Thyroid gland (tissue), 4 donors: ENCODE data around the gene ASCC2. TPM values are rescaled to one million over a fixed set of nuclear protein-coding genes. Genes with fewer than 3 reads are reported as not detected.

Experiments
- DNase-seq, 2 donors: peaks; one replicate each; pipeline ENCODE4 v3.0.0-alpha.2; 2019
- H3K27ac ChIP-seq, 3 donors: fragments of 200-600 bp; sonication (generic); 1 replicate in 2 of 3; 2 replicates in 1 of 3; pipeline ENCODE4 v1.5.1; 2016 to 2019; ENCODE audit warnings: mild to moderate bottlenecking in 1 of 3, moderate library complexity in 1 of 3
- H3K27me3 ChIP-seq: fragments of 200-600 bp; sonication (generic); one replicate; pipeline ENCODE4 v1.5.1; 2019
- H3K36me3 ChIP-seq, 2 donors: fragments of 200-600 bp; sonication (generic); one replicate each; pipeline ENCODE4 v1.5.1; 2016 to 2019
- H3K4me1 ChIP-seq, 2 donors: fragments of 200-600 bp; sonication (generic); one replicate each; pipeline ENCODE4 v1.5.1; 2017 to 2019
- H3K4me3 ChIP-seq, 3 donors: fragments of 200-600 bp; sonication (generic); replicated peaks in 1 of 3; 1 replicate in 2 of 3; 2 replicates in 1 of 3; pipeline ENCODE4 v1.5.1; 2016; ENCODE audit warnings: mild to moderate bottlenecking in 1 of 3
- H3K9me3 ChIP-seq: fragments of 200-600 bp; sonication (generic); one replicate; pipeline ENCODE4 v1.5.1; 2017
- POLR2A ChIP-seq, 2 donors: fragments of 450-650 bp; IDR thresholded peaks; one replicate each; pipeline ENCODE4 v1.6.1; 2017; ENCODE audit warnings: antibody characterized with exemption in 2 of 2, mild to moderate bottlenecking in 2 of 2, moderate library complexity in 1 of 2
- WGBS, 2 donors: methylation state at CpG; one replicate each; pipeline ENCODE4 v1.1.5; 2017; 5-methylcytosine and 5-hydroxymethylcytosine counted together
- intact Hi-C: fragments of 100-400 bp; cut with DNase I; formaldehyde crosslinking; loops from one replicate; pipeline ENCODE4 v1.15.1; 2023
- total RNA-seq, 4 donors: library from RNA; depleted of rRNA; stranded (reverse); fragments of >200 nt; gene quantifications; one replicate each; pipeline ENCODE4 v1.2.3, GENCODE V29; 2016
- TF ChIP-seq, protein P1 (sequence below), 6 experiments: fragments of 200-600 bp in 3 of 6; fragments of 450-650 bp in 3 of 6; sonication (generic) in 3 of 6; IDR thresholded peaks; one replicate each; pipeline ENCODE4 v1.5.1; 2016 to 2019; ENCODE audit warnings: antibody characterized with exemption in 6 of 6, mild to moderate bottlenecking in 2 of 6, inconsistent platforms in 1 of 6, moderate library complexity in 1 of 6

The ASCC2 gene, protein sequence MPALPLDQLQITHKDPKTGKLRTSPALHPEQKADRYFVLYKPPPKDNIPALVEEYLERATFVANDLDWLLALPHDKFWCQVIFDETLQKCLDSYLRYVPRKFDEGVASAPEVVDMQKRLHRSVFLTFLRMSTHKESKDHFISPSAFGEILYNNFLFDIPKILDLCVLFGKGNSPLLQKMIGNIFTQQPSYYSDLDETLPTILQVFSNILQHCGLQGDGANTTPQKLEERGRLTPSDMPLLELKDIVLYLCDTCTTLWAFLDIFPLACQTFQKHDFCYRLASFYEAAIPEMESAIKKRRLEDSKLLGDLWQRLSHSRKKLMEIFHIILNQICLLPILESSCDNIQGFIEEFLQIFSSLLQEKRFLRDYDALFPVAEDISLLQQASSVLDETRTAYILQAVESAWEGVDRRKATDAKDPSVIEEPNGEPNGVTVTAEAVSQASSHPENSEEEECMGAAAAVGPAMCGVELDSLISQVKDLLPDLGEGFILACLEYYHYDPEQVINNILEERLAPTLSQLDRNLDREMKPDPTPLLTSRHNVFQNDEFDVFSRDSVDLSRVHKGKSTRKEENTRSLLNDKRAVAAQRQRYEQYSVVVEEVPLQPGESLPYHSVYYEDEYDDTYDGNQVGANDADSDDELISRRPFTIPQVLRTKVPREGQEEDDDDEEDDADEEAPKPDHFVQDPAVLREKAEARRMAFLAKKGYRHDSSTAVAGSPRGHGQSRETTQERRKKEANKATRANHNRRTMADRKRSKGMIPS
- total RNA-seq, result 10 to 100 TPM; 47.6 to 66.8 (median 51.3) TPM

GRCh38 chr22:29837741-29838598, at the start of gene ASCC2:
ASCC2 (minus strand) TSS chr22:29838274; CDS start chr22:29832325, 5,949 bp downstream.
- no peaks in the 10 kb centered on the region for H3K27me3 ChIP-seq
- peak in 1 of 2 donors; percentile 82 for TF ChIP-seq POLR2A (IDR thresholded peaks at IDR 0.05)
- TF ChIP-seq, protein P1, sequence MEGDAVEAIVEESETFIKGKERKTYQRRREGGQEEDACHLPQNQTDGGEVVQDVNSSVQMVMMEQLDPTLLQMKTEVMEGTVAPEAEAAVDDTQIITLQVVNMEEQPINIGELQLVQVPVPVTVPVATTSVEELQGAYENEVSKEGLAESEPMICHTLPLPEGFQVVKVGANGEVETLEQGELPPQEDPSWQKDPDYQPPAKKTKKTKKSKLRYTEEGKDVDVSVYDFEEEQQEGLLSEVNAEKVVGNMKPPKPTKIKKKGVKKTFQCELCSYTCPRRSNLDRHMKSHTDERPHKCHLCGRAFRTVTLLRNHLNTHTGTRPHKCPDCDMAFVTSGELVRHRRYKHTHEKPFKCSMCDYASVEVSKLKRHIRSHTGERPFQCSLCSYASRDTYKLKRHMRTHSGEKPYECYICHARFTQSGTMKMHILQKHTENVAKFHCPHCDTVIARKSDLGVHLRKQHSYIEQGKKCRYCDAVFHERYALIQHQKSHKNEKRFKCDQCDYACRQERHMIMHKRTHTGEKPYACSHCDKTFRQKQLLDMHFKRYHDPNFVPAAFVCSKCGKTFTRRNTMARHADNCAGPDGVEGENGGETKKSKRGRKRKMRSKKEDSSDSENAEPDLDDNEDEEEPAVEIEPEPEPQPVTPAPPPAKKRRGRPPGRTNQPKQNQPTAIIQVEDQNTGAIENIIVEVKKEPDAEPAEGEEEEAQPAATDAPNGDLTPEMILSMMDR (IDR thresholded peaks at IDR 0.05), result peak in 3 of 6 experiments; percentile 33 to 50 (median 45)
- peak within 1 kb of the TSS; percentile 62 to 90 (median 87) for H3K4me3 ChIP-seq
- peak; percentile 100 for DNase-seq
- WGBS, 2 donors, result 0 to 2% methylated on average over 16 to 36 of the region's 54 CpGs
- H3K4me1 ChIP-seq, result peaks cover 7 to 18% of the 10 kb centered on the region in 2 donors
- H3K9me3 ChIP-seq, result no peaks in the 10 kb centered on the region
- H3K36me3 ChIP-seq, result peaks cover 0 to 4% of the 10 kb centered on the region in 2 donors
- intact Hi-C loops, result loop anchor here (5.0 kb wide), 1 partner anchor 66 kb away; no protein-coding TSS in a partner anchor
- H3K27ac ChIP-seq, result peak within 1 kb of the TSS; percentile 72 to 79 (median 77)

DNA sequence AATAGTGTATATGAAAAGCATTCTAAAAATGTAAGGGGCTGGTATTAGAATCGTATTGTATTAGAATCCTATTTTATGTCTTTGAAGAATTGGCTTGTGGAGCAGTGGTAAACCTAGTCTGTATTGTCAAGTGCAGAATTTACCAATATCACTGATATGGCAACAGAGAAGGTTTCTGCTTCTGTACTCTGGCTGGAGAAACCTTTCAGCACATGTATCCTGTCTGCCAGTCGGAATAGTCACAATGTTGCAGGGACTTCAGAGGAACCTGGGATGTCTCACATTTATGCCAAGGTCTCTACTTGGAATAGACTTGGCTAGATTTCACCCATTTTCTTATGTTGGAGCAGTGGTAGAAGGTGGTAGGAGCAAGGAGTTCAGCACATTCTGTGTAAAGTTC, 49.3 kb upstream of the ASCC2 start:
- whole genome bisulfite sequencing, 2 donors, result 61 to 76% methylated on average over 2 of the region's 2 CpGs
- no peaks in the 10 kb centered on the region for H3K36me3 ChIP-seq
- H3K27ac ChIP-seq, result no peak overlapping the region
- no peaks in the 10 kb centered on the region for H3K9me3 ChIP-seq
- intact Hi-C loops, result loop anchor here (10.0 kb wide), 1 partner anchor 117 kb away; no protein-coding TSS in a partner anchor
- no peak for DNase-seq
- H3K4me1 ChIP-seq, result peaks cover 40 to 45% of the 10 kb centered on the region in 2 donors
- TF ChIP-seq, protein P1 (IDR thresholded peaks at IDR 0.05), result no peak
- no peak for TF ChIP-seq POLR2A (IDR thresholded peaks at IDR 0.05)
- no peaks in the 10 kb centered on the region for H3K27me3 ChIP-seq
- no peak overlapping the region for H3K4me3 ChIP-seq

GRCh38 chr22:29886596-29886995, 48.5 kb upstream of the ASCC2 start:
- Histone ChIP-seq H3K9me3 (no peaks in the 10 kb centered on the region), H3K4me3 (no peak overlapping the region), H3K4me1 (peaks cover 35 to 44% of the 10 kb centered on the region in 2 donors), H3K27ac (no peak overlapping the region), H3K27me3 (no peaks in the 10 kb centered on the region), H3K36me3 (no peaks in the 10 kb centered on the region)
- TF ChIP-seq, protein P1 (IDR thresholded peaks at IDR 0.05), result no peak
- no peak for TF ChIP-seq POLR2A (IDR thresholded peaks at IDR 0.05)
- intact Hi-C loops, result loop anchor here (10.0 kb wide), 1 partner anchor 118 kb away; no protein-coding TSS in a partner anchor
- WGBS, 2 donors, result 90 to 97% methylated on average over 1 of the region's 1 CpG
- DNase-seq, result no peak

DNA sequence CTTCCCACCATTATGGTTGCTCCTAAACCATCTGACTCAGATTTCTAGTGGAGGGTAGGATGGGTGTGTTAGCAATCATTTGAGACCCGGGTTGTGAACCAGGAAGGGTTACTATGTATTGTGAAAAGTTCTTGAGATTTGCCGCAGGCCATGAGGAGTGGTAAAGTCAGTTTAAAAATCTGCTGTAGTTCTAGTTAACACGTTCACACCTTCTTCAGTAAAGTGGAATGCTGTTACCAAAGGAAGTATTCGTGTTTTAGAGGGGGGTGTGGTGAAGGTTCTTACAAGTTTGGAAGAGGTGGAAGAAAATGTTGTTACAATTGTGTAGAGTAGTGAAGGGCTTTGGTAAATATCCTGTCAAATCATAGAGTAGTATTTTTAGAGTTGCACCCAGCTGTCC, 47.5 kb upstream of the ASCC2 start:
- H3K4me3 ChIP-seq, result no peak overlapping the region
- no peaks in the 10 kb centered on the region for H3K36me3 ChIP-seq
- intact Hi-C loops, result loop anchor here (10.0 kb wide), 1 partner anchor 119 kb away; no protein-coding TSS in a partner anchor
- H3K9me3 ChIP-seq, result no peaks in the 10 kb centered on the region
- TF ChIP-seq POLR2A (IDR thresholded peaks at IDR 0.05), result no peak
- TF ChIP-seq, protein P1 (IDR thresholded peaks at IDR 0.05), result no peak
- H3K4me1 ChIP-seq, result peaks cover 35 to 44% of the 10 kb centered on the region in 2 donors
- no peaks in the 10 kb centered on the region for H3K27me3 ChIP-seq
- H3K27ac ChIP-seq, result peak overlapping the region in 1 of 3 donors; percentile 1
- DNase-seq, result no peak
- WGBS, 2 donors, result 40 to 49% methylated on average over 4 of the region's 4 CpGs
